HTR-8/SVneo (cell line): Measurements from ENCODE around the gene LRP3.
"Not testable (repeated sequence)": the region's sequence is repeated elsewhere in the genome, so short reads cannot be mapped to it uniquely, and the experiment has no call there.

Source experiments
- DNase-seq: peaks from one replicate; pipeline ENCODE4 v3.0.0; 2011; ENCODE audit warnings: low spot score, mixed read lengths; ENCODE audit not compliant: insufficient read length
- FAIRE-seq: peaks from 2 replicates; lab custom pipeline; 2011; peaks lifted over from hg19 to GRCh38; lab: Jason Lieb, UNC

Gene LRP3

DNA sequence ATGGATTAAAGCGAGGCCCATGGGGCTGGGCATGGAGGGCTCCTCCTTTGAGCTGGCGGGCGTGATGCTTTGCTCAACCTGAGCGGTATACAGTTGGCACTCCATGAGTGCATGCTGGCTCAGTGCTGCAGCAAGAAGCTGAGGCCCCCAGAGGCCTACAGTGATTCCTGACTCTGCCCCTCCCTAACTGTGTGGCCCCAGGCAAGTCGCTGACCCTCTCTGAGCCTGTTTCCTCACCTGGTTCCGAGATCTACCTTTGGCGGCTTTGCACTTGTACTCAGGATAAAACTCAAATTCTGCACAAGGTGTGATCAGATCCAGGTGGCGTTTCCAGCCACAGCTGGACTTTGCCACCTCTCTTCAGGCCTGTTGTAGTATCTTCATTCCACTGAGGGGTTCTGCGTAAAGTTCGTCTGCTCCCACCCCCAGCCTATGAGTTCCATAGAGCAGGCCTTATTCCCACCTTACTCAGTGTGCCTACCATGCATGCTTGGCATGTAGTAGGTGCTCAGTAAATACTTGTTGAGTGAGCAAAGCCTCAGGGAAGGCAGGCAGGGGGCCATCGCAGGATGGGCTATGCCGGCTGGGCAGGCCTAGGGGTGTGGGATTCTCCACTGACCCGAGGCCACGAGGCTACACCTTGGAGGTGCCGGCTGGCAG, 7.9 kb downstream of the LRP3 start:
- FAIRE-seq (no peak), DNase-seq (no peak)

DNA sequence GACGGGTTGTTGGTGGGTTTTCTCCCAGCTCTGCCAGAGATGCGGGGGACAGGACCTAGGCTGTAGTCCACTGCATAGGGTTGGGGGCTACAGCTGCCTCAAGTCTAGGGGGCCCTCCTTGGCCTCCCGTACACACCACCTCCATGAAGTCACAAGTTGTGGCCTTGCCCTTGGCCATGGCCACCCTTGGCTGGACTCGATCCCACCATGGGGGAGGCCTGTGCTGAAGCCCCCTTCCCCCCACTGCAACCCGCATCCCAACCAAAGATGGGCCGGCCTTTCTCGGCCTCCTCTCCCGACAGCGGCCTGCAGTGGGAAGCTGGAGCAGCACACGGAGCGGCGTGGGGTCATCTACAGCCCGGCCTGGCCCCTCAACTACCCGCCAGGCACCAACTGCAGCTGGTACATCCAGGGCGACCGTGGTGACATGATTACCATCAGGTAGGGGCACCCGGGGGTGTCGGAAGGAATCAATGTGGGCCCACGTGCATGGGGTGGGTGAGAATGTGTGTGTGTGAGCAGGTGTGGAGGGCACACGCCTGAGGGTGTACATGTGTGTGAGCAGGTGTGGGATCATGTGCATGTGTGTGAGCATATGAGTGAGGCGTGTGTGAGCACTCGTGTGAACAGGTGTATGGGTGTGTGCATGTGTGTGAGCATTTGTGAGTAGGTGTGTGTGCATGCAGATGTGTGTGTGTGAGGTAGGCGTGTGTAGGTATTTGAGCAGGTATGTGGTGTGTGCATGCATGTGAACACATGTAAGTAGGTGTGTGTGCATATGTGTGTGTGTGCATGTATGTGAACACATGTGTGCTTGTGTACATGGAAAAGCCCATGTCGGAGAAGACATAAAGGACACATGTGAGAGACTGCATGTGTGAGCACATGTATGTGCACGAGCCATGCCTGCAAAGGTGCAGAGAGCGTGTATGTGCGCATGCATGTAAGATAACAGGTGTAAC, 8.7 kb downstream of the LRP3 start:
- FAIRE-seq (peak; percentile 80), DNase-seq (no peak)

DNA sequence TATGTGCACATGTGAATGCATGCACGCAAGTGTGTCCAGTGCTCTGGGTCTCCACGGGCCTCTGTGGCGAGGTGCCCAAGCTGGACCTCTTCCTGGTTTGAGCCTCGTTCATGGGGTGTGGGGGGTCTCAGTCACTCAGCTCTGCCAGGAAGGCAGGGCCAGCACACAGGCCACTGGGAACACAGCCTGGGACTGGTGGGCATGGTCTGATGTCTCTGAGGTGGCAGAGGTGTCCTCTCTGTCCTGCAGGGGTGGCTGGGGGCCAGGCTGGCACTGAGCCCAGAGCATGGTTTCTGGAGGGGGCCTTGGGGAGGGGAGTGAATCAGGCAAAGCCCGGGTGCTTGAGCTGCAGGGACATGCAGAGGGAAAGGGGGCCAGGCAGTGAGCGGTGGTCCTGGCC, 9.4 kb downstream of the LRP3 start:
- DNase-seq = no peak
- FAIRE-seq = no peak

DNA sequence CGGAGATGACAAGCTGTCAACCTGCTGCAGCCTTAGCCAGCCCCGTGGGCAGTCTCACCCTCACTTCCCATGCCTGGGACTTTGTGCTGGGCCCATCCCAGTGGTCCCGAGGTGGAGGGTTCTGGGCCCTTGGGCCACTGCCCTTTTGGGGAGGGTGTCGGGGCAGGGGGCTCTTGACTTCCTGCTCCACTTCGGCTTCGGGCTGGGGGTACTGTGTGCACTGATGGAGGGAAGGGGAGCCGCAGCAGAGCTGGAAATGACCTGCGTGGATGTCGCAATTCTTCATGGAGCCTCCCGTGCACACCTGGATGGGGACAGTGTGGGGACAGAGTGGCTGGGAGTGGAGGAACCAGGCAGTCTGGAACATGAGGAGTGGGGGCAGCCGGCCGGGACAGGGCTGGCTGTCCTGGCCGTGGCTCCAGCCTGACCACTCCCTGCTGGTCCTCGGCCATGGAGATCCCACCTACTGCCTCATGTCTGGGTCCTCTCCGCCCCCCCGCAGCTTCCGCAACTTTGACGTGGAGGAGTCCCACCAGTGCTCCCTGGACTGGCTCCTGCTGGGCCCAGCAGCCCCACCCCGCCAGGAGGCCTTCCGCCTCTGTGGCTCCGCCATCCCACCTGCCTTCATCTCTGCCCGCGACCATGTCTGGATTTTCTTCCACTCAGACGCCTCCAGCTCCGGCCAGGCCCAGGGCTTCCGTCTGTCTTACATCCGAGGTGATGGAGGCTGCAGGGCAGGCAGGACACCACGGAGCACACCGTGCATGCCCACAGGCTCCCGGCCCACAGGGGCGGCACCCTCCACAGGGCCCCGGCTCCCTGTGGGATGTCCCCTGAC, 10.2 kb downstream of the LRP3 start:
- DNase-seq (no peak), FAIRE-seq (no peak)

DNA sequence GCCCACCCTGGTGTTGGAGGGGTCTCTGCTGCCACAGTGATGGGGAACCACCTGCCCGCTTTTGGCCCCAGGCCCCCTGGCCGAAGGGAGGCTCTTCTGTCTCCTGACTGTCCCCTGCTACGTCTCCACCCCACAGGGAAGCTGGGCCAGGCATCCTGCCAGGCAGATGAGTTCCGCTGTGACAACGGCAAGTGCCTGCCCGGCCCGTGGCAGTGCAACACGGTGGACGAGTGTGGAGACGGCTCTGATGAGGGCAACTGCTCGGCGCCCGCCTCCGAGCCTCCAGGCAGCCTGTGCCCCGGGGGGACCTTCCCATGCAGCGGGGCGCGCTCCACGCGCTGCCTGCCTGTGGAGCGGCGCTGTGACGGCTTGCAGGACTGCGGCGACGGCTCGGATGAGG, 11.0 kb downstream of the LRP3 start:
- FAIRE-seq (no peak), DNase-seq (no peak)

DNA sequence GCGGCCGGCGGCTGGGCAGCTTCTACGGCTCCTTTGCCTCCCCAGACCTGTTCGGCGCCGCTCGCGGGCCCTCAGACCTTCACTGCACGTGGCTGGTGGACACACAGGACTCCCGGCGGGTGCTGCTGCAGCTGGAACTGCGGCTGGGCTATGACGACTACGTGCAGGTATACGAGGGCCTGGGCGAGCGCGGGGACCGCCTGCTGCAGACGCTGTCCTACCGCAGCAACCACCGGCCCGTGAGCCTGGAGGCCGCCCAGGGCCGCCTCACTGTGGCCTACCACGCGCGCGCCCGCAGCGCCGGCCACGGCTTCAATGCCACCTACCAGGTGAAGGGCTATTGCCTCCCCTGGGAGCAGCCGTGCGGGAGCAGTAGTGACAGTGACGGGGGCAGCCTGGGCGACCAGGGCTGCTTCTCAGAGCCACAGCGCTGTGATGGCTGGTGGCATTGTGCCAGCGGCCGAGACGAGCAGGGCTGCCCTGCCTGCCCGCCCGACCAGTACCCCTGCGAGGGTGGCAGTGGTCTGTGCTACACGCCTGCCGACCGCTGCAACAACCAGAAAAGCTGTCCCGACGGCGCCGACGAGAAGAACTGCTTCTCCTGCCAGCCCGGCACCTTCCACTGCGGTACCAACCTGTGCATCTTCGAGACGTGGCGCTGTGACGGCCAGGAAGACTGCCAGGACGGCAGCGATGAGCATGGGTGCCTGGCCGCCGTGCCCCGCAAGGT, 11.6 kb downstream of the LRP3 start:
- DNase-seq (no peak), FAIRE-seq (no peak)

DNA sequence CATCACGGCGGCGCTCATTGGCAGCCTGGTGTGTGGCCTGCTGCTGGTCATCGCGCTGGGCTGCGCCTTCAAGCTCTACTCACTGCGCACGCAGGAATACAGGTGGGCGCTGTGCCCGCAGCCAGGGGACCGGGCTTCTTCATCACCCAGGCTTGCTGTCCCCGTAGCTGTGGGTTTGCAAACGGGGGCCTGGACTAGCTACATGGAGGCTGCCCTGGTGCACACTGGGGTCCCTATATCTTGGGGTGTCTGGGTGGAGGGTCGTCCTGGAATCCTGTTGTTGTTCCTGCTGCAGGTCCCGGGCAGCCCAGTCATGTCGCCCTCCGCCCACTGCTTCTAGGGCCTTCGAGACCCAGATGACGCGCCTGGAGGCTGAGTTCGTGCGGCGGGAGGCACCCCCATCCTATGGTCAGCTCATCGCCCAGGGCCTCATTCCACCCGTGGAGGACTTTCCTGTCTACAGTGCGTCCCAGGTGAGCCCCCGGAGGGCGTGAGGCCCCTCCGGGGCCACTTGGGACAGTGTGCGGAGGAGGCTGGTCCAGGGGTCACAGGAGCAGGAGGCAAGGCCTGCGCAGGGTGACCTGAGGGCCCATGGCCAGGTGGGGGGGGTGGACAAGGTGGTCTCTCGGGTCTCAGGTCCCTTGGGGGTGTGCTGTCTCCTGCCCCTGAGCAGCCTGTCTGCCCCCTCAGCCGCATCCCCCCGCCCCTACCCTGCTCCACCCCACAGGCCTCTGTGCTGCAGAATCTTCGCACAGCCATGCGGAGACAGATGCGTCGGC, 12.3 kb downstream of the LRP3 start:
- DNase-seq (no peak), FAIRE-seq (no peak)

DNA sequence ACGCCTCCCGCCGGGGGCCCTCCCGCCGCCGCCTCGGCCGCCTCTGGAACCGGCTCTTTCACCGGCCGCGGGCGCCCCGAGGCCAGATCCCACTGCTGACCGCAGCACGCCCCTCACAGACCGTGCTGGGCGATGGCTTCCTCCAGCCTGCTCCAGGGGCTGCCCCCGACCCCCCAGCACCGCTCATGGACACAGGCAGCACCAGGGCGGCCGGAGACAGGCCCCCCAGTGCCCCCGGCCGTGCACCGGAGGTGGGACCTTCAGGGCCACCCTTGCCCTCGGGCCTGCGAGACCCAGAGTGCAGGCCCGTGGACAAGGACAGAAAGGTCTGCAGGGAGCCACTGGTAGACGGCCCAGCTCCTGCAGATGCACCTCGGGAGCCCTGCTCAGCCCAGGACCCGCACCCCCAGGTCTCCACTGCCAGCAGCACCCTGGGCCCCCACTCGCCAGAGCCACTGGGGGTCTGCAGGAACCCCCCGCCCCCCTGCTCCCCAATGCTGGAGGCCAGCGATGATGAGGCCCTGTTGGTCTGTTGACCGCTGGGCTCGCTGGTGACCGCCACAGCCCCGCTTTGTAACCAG, 13.0 kb downstream of the LRP3 start:
- DNase-seq (no peak), FAIRE-seq (no peak)

DNA sequence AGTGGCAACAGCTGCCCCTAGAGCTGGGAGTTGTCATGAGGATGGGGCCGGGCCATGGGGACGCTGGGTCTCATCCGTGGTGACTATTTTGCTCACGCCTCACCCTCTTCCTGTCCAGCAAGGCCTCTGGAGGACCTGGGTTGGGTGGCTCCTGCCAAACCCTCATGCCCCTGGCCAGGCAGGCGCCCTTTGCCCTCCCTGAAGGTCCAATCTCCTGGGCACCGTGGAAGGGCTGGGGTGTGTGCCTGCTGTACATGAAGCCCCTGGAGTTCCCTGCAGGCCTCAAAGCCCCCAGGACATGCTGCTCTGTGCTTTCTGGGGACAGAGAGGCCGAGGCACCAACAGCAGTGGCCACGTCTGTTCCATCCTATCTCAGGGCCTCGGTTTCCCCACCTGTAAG, 13.8 kb downstream of the LRP3 start:
- FAIRE-seq (no peak), DNase-seq (no peak)

DNA sequence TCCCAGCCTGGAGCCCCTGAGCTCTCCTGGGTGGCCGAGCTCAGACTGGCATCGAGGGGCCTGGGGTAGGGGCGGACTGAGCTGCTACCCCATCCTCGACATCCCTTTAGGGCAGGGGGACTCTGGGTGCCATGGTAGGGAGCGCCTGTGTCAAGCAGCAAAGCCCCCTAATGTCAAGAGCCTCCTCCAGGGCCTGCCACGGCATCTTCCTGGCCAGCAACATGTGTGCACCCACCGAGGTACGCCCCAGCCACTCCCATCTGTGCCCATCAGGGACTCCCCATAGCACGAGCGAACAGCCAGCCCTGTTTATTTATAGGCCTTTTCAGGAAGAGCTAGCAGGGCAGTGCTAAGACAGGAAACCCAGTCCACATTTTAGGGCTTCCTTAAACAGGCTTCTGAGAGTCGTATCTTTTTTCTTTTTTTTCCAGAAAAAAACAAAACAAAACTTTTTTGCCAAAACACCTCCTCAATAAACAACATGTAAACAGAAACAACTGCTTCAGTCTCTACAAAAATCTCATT, 14.3 kb downstream of the LRP3 start:
- DNase-seq = no peak
- FAIRE-seq = no peak

DNA sequence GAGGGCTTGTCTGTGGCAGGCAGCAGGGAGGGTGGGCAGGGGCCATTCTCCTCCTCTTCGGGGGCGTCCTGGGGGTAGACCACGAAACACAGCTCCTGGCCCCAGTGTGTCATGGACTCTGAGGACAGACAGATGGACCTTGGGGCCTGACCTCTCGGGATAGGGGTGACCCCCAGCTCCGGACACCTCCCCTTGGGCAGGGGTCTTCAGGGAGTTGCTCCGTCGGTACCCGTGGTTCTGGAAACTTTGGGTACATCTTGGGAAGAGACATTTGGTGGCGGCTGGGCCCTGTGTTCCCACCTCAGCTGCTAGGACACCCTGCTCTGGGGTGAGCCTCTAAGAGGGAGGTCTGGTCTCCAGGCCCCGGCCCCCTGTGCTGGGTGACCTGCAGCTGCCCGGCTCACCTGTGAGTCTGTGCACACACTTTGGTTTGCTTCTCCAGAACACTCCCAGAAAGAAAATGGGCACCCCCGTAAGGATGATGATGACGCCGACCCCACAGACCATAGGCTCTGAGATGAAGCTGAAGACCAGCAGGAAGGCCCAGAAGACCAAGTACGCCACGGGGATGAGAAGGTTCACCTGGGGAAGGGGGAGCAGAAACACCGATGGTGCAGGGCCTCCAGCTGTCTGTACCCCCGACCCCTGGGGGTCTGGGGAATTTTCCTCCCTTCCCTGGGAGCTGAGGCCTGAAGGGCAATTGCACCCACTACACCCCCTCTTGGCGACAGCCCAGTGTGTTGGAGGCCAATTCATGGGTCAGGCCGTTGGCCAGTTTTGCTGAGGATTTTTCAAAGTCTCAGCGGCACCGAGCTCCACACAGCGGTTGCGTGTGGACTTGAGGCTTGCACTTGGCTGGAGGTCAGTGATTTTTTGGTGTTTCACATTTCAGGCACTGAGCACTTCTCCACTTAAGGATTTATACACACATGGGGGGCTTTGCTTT, 15.0 kb downstream of the LRP3 start:
- FAIRE-seq (no peak), DNase-seq (no peak)

DNA sequence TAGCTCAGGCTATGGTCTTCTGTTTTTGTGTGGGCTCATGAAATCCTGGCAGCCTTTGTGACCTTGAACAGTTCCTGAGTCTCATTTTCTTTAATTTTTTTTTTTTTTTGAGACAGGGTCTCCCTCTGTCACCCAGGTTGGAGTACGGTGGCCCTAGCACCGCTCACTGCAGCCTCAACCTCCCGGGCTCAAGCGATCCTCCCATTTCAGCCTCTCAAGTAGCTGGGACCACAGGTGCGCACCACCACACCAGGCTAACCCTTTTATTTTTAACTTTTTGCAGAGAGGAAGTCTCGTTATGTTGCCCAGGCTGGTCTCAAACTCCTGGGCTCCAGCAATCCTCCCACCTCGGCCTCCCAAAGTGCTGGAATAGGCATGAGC, 15.7 kb downstream of the LRP3 start:
- FAIRE-seq = not testable (repeated sequence)

DNA sequence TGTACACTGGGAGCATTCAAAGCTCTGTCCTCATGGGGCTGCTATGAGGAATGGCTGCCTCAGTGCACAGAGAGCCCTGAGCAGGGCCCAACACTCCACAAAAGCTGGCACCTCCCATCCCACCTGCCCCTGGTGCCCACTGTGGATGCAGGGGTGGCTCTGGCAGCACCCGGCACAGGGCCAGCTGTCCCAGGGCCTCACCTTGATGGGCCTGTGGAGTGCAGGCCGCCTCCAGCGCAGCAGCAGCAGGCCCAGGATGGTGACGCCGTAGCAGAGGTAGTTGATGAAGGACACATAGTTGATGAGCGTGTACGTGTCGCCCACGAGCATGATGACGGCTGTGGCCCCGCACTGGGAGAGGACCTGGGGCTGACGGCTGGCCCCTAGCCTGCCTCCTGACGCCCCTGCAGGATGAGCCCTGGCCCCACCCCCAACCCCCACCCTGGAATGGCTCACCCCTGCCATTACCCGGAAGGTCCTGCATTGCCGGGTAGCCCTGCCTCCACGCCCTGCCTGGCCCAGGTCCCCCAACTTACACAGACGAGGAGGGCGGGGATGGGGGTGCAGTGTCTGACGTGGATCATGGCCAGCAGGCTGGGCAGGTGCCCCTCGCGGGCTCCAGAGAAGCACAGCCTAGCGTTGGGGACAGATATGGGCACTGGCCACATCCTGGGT, 16.3 kb downstream of the LRP3 start:
- DNase-seq (no peak), FAIRE-seq (no peak)

More for the DNA sequence above, 15.7 kb downstream of the LRP3 start:
- DNase-seq = not testable (repeated sequence)

DNA sequence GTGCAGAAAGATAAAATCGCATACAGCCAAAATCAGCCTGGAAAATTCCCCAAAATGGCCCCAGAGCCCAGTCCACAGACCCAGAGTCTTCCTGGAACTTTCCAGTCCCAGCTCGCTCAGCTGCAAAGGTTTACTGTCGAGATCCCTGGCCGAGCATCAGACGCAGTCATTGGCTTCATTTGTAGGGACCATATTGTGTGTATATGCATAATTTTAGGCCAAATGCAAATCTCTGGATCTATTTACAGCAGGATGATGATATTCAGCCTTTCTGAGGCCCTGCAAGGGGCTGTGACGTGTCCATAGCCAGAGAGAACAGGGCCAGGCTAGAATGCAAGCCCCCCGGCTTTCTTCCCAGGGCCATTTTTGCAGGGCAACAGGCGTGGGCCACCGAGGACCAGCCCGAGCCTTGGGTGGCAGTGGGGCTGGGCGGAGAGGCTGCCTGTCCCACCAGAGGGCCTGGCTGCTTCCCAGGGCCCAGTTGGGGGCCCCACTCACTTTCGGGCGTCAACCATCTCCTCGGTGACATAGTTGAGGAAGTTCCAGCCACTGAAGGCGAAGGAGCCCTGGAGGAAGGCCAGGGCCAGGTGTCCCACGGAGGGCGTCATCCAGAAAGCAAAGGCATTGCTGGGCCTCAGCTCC, 17.8 kb downstream of the LRP3 start:
- DNase-seq = no peak
- FAIRE-seq = no peak

DNA sequence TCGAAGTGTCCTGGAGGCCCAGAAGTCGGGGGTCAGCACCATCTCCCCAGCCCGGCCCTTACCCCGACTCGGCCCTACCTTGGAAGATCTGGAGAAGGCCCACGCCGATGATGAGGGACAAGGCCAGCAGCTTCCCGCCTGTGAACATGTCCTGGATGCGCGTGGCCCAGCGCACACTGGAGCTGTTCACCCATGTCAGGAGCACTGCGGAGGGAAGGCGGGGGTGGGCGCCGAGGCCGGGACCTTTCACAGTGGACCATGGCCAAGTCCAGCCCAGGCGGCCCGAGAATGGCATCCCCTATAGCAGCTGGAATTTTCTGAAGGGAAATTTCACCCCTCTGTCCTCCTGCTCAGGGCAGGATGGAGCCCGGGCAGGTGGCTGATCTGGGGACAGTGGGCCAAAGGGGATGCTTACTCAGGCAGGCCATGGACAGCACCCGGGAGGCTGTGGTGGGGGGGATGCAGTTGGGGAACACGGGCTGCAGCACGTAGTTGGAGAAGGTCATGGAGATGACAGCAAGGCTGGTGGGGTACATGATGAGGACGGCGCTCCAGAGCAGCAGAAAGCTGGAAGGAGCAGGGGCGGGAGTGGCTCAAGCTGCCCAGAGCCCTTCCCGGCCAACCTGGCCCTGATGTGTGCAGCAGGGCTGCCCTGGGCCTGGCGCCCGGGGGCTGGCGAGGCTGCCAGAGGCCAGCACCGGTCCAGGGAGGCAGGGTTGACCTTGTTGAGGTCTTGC, 18.5 kb downstream of the LRP3 start:
- FAIRE-seq (no peak), DNase-seq (no peak)

DNA sequence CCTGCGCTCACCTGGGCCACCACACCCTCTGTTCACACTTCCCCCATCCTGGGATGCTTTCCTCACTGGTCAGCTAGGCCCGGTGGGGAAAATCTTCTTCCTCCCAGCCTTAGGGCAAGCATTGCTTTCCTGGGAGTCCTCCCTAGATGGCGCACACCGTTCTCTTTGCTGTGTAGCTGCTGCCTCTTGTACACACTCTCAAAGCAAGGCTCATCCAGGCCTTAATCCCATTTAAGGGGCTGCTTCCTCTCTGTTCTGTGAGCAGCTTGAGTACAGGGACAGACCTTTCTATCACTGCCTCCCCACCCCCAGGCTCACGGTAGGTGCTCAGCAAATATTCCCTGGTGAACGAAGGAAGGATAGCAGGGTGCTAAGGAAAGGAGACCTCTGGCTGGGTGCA, 20.5 kb downstream of the LRP3 start:
- DNase-seq (peak; percentile 36), FAIRE-seq (peak; percentile 4)
